GM23338 (cell line): ENCODE results near the gene ICAM1. TPM values are rescaled to one million over a fixed set of nuclear protein-coding genes. Genes with fewer than 3 reads are reported as not detected.

Experiments used
- ATAC-seq: fragments of 200-7000 bp; cut with Tn5 transposase; 3 replicates; pipeline ENCODE4 v1.9.1; 2020
- DNase-seq: peaks from one replicate; pipeline ENCODE4 v3.0.0-alpha.2; 2015; ENCODE audit warnings: low spot score
- H2AFZ ChIP-seq: fragments of 200-600 bp; sonication (generic); 2 replicates; pipeline ENCODE4 v1.8.0; 2016; ENCODE audit warnings: antibody characterized with exemption, mild to moderate bottlenecking, moderate library complexity
- H3F3A ChIP-seq: fragments of 200-600 bp; sonication (generic); replicated peaks from 2 replicates; pipeline ENCODE4 v1.8.0; 2017; ENCODE audit warnings: antibody characterized with exemption, mixed run types, low read depth
- H3K27ac ChIP-seq: fragments of 200-600 bp; sonication (generic); 2 replicates; pipeline ENCODE4 v1.6.1; 2016; ENCODE audit warnings: low read depth
- H3K27me3 ChIP-seq: fragments of 200-600 bp; sonication (generic); 2 replicates; pipeline ENCODE4 v1.8.0; 2016; ENCODE audit warnings: mild to moderate bottlenecking, mixed run types, moderate library complexity; ENCODE audit not compliant: insufficient read depth
- H3K36me3 ChIP-seq: fragments of 200-600 bp; sonication (generic); 2 replicates; pipeline ENCODE4 v1.8.0; 2016; ENCODE audit warnings: mild to moderate bottlenecking; ENCODE audit not compliant: insufficient read depth
- H3K4me1 ChIP-seq: fragments of 200-600 bp; sonication (generic); 2 replicates; pipeline ENCODE4 v1.8.0; 2016; ENCODE audit warnings: mild to moderate bottlenecking, moderate library complexity; ENCODE audit not compliant: insufficient read depth
- H3K4me2 ChIP-seq: fragments of 200-600 bp; sonication (generic); 2 replicates; pipeline ENCODE4 v1.7.1; 2017; ENCODE audit warnings: mixed run types
- H3K4me3 ChIP-seq: fragments of 200-600 bp; sonication (generic); 2 replicates; pipeline ENCODE4 v1.6.1; 2016; ENCODE audit warnings: mixed run types
- H3K79me2 ChIP-seq: fragments of 200-600 bp; sonication (generic); replicated peaks from 2 replicates; pipeline ENCODE4 v1.8.0; 2017; ENCODE audit warnings: mild to moderate bottlenecking; ENCODE audit not compliant: insufficient read depth
- H3K9me2 ChIP-seq: fragments of 200-600 bp; sonication (generic); 2 replicates; pipeline ENCODE4 v1.8.0; 2017; ENCODE audit not compliant: insufficient read depth
- H4K20me1 ChIP-seq: fragments of 200-600 bp; sonication (generic); replicated peaks from 2 replicates; pipeline ENCODE4 v1.8.0; 2017; ENCODE audit warnings: mild to moderate bottlenecking; ENCODE audit not compliant: insufficient read depth
- H3K27ac Mint-ChIP-seq: 2 replicates; pipeline ENCODE4 v1.8.0; 2020; ENCODE audit warnings: inconsistent platforms, mild to moderate bottlenecking, moderate library complexity, mixed read lengths
- H3K27me3 Mint-ChIP-seq: 3 replicates; pipeline ENCODE4 v1.8.0; 2022; ENCODE audit warnings: low read depth, mild to moderate bottlenecking, moderate library complexity, mixed read lengths, inconsistent platforms; ENCODE audit not compliant: insufficient read depth, poor library complexity
- H3K36me3 Mint-ChIP-seq: 3 replicates; pipeline ENCODE4 v1.8.0; 2021; ENCODE audit warnings: low read depth, mild to moderate bottlenecking, inconsistent platforms, moderate library complexity, mixed read lengths
- H3K4me1 Mint-ChIP-seq: 3 replicates; pipeline ENCODE4 v1.8.0; 2020; ENCODE audit warnings: mild to moderate bottlenecking, inconsistent platforms, mixed read lengths
- H3K4me3 Mint-ChIP-seq: 3 replicates; pipeline ENCODE4 v1.8.0; 2021; ENCODE audit warnings: moderate library complexity, mild to moderate bottlenecking, inconsistent platforms, mixed read lengths
- H3K9me3 Mint-ChIP-seq: 3 replicates; pipeline ENCODE4 v1.8.0; 2020; ENCODE audit warnings: moderate library complexity, mild to moderate bottlenecking, inconsistent platforms, mixed read lengths
- EZH2 ChIP-seq: fragments of 200-600 bp; sonication (generic); IDR thresholded peaks from one replicate; pipeline ENCODE4 v1.8.0; 2017; ENCODE audit warnings: antibody characterized with exemption, mild to moderate bottlenecking, low read depth; ENCODE audit not compliant: unreplicated experiment
- EZH2phosphoT487 ChIP-seq: fragments of 200-600 bp; sonication (generic); IDR thresholded peaks from one replicate; pipeline ENCODE4 v1.8.1; 2018; ENCODE audit warnings: antibody characterized with exemption; ENCODE audit not compliant: unreplicated experiment
- NANOG ChIP-seq: IDR thresholded peaks from 2 replicates; pipeline ENCODE4 v1.6.1; 2016; ENCODE audit warnings: antibody characterized with exemption, borderline replicate concordance
- POLR2AphosphoS5 ChIP-seq: IDR thresholded peaks from 2 replicates; pipeline ENCODE4 v1.6.1; 2016; ENCODE audit warnings: antibody characterized with exemption, low read depth
- STAT1 ChIP-seq: IDR thresholded peaks from one replicate; pipeline ENCODE4 v1.6.1; 2016; ENCODE audit warnings: antibody characterized with exemption; ENCODE audit not compliant: unreplicated experiment
- ZNF114 ChIP-seq: fragments of 250-450 bp; sonication (Bioruptor Pico); IDR thresholded peaks from 2 replicates; pipeline ENCODE4 v1.5.0; 2020; ENCODE audit warnings: mild to moderate bottlenecking, moderate library complexity
- ZNF462 ChIP-seq: fragments of 250-450 bp; sonication (Bioruptor Pico); IDR thresholded peaks from 2 replicates; pipeline ENCODE4 v1.5.0; 2020; ENCODE audit warnings: mild to moderate bottlenecking, moderate library complexity
- polyA plus RNA-seq: library from polyadenylated mRNA; unstranded; fragments of >200 nt; fragmentation: Nextera tagmentation; extraction: Ambion mirVana; gene quantifications from 2 replicates; pipeline ENCODE4 v1.2.1, GENCODE V29; 2016
- total RNA-seq: library from RNA; depleted of rRNA; stranded (reverse); fragments of >200 nt; shearing (Covaris generic); gene quantifications from 2 replicates; pipeline ENCODE4 v1.2.3, GENCODE V29; 2014
- TF ChIP-seq, protein P1 (sequence below), 2 experiments: fragments of 200-600 bp in 1 of 2; sonication (generic) in 1 of 2; conservative IDR thresholded peaks; 2 replicates each; pipeline versions ENCODE4 v1.5.1 to v1.6.1; 2016 to 2017; ENCODE audit warnings: antibody characterized with exemption in 2 of 2, low read depth in 2 of 2, mild to moderate bottlenecking in 2 of 2, moderate library complexity in 1 of 2
- TF ChIP-seq, protein P2 (sequence below): IDR thresholded peaks from one replicate; pipeline ENCODE4 v1.6.1; 2018; ENCODE audit warnings: antibody characterized with exemption; ENCODE audit not compliant: unreplicated experiment

ICAM1 gene
- total and polyA plus RNA-seq, 2 experiments from 2014 or later, result 1.6 to 3.5 TPM

DNA sequence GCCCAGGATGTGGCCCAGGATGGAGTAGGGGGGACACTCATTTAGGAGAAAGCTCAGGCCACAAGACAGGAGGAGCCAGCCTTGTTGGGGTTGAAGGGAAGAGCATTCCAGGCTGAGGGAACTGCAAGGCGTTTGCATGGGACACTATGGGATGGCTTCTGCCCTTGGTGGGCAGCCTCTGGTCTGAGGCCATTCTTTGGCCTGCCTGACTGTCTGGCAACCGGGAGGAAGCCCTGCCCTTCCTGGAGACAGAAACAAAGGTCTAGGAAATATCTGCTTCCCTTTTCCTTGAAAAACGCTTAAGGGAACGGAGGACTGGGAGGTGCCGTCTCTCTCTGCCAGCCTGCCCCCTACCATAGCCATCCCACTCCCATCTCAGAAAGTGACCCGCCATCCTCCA, 2.8 kb upstream of the ICAM1 start (continued):
- TF ChIP-seq STAT1 (no peak), ZNF114 (CRISPR knock-in tag) (no peak)

DNA sequence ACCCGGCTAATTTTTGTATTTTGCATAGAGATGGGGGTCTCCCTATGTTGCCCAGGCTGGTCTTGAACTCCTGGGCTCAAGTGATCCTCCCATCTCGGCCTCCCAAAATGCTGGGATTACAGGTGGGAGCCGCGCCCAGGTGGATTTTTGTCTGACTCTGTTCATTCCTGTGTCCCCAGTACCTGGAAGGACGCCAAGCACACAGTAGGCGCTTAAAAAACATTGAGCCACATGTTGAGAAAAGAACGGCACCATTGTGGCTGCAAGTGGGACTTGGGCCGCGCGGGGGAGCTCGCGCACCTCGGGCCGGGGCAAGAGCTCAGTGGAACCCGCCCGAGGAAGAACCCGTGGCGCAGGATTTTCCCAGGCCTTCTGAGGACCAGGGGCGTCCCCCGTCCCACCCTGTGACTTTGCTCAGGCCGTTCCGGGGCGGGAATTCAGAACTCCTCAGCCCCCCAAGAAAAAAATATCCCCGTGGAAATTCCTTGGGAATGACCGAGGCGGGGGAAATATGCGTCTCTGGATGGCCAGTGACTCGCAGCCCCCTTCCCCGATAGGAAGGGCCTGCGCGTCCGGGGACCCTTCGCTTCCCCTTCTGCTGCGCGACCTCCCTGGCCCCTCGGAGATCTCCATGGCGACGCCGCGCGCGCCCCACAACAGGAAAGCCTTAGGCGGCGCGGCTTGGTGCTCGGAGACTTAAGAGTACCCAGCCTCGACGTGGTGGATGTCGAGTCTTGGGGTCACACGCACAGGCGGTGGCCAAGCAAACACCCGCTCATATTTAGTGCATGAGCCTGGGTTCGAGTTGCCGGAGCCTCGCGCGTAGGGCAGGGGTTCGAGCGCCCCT, 1.4 kb upstream of the ICAM1 start:
- Histone ChIP-seq H4K20me1 (no peaks in the 10 kb centered on the region), H3K4me3 (peak overlapping the region; percentile 53), H2AFZ (peak overlapping the region; percentile 93), H3K9me2 (no peaks in the 10 kb centered on the region), H3K27me3 (peaks cover 45% of the 10 kb centered on the region), H3K4me2 (peak overlapping the region; percentile 77), H3K4me1 (peaks cover 4% of the 10 kb centered on the region; the same call in 1 of the 2 replicates), H3K79me2 (no peaks in the 10 kb centered on the region), H3K27ac (no peak overlapping the region), H3K36me3 (no peaks in the 10 kb centered on the region), H3F3A (peaks cover 13% of the 10 kb centered on the region; the same call in 1 of the 2 replicates)
- H3K9me3 Mint-ChIP-seq, result no peaks in the 10 kb centered on the region; the same call in 2 of the 3 replicates
- peak overlapping the region; percentile 65 for H3K4me3 Mint-ChIP-seq
- H3K27me3 Mint-ChIP-seq, result peaks cover 43% of the 10 kb centered on the region
- H3K4me1 Mint-ChIP-seq, result peaks cover 4% of the 10 kb centered on the region; the same call in 2 of the 3 replicates
- DNase-seq, result peak; percentile 89
- H3K27ac Mint-ChIP-seq, result no peak overlapping the region
- peak; percentile 69 for ATAC-seq
- no peak for TF ChIP-seq NANOG
- no peak for TF ChIP-seq ZNF114 (CRISPR knock-in tag)
- TF ChIP-seq, protein P1, sequence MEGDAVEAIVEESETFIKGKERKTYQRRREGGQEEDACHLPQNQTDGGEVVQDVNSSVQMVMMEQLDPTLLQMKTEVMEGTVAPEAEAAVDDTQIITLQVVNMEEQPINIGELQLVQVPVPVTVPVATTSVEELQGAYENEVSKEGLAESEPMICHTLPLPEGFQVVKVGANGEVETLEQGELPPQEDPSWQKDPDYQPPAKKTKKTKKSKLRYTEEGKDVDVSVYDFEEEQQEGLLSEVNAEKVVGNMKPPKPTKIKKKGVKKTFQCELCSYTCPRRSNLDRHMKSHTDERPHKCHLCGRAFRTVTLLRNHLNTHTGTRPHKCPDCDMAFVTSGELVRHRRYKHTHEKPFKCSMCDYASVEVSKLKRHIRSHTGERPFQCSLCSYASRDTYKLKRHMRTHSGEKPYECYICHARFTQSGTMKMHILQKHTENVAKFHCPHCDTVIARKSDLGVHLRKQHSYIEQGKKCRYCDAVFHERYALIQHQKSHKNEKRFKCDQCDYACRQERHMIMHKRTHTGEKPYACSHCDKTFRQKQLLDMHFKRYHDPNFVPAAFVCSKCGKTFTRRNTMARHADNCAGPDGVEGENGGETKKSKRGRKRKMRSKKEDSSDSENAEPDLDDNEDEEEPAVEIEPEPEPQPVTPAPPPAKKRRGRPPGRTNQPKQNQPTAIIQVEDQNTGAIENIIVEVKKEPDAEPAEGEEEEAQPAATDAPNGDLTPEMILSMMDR (conservative IDR thresholded peaks at IDR 0.05; ENCODE audit: low read depth in 2 of 2), result peak; percentile 83 to 97
- no peak for TF ChIP-seq ZNF462
- peak; percentile 21 for TF ChIP-seq EZH2
- TF ChIP-seq STAT1, result no peak
- TF ChIP-seq POLR2AphosphoS5, result no peak
- no peak for TF ChIP-seq EZH2phosphoT487
- TF ChIP-seq, protein P2, sequence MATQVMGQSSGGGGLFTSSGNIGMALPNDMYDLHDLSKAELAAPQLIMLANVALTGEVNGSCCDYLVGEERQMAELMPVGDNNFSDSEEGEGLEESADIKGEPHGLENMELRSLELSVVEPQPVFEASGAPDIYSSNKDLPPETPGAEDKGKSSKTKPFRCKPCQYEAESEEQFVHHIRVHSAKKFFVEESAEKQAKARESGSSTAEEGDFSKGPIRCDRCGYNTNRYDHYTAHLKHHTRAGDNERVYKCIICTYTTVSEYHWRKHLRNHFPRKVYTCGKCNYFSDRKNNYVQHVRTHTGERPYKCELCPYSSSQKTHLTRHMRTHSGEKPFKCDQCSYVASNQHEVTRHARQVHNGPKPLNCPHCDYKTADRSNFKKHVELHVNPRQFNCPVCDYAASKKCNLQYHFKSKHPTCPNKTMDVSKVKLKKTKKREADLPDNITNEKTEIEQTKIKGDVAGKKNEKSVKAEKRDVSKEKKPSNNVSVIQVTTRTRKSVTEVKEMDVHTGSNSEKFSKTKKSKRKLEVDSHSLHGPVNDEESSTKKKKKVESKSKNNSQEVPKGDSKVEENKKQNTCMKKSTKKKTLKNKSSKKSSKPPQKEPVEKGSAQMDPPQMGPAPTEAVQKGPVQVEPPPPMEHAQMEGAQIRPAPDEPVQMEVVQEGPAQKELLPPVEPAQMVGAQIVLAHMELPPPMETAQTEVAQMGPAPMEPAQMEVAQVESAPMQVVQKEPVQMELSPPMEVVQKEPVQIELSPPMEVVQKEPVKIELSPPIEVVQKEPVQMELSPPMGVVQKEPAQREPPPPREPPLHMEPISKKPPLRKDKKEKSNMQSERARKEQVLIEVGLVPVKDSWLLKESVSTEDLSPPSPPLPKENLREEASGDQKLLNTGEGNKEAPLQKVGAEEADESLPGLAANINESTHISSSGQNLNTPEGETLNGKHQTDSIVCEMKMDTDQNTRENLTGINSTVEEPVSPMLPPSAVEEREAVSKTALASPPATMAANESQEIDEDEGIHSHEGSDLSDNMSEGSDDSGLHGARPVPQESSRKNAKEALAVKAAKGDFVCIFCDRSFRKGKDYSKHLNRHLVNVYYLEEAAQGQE, result no peak
- no peaks in the 10 kb centered on the region for H3K36me3 Mint-ChIP-seq
